Stomach (tissue), 4 donors: ENCODE data around the gene GOLT1A.

ENCODE experiments used
- POLR2A ChIP-seq, 4 donors: fragments of 450-650 bp; IDR thresholded peaks; one replicate each; pipeline ENCODE4 v1.6.1; 2016; ENCODE audit warnings: antibody characterized with exemption in 4 of 4, control low read depth in 2 of 4, mild to moderate bottlenecking in 1 of 4, moderate library complexity in 1 of 4
- POLR2AphosphoS5 ChIP-seq, 3 donors: sonication (generic); formaldehyde crosslinking; IDR thresholded peaks; one replicate each; pipeline ENCODE4 v1.6.1; 2016; ENCODE audit warnings: antibody characterized with exemption in 3 of 3
- TF ChIP-seq, protein P1 (sequence below), 7 experiments: fragments of 450-650 bp in 4 of 7; fragments of 200-600 bp in 3 of 7; sonication (generic) in 3 of 7; IDR thresholded peaks; one replicate each; pipeline ENCODE4 v1.5.1; 2016 to 2019; ENCODE audit warnings: antibody characterized with exemption in 7 of 7, control low read depth in 2 of 7, mild to moderate bottlenecking in 1 of 7

DNA sequence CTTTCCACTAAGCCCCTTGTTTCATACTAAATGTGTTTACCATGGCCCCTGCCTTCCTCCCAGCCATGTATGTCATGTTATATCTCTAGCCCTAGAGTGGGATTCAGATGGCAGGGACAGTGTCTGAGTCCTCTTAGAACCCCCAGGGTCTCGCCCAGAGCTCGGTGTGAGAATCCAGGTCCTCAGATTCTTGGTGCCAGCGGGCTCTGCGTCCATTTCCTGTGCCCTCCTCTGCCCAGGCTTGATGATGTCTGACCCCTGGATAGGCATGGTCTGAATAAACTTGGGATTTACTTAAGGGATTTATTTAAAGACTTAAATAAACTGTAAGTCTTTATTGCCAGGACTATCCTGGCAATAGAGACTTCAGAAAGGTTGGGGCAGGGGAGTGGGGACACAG, 11.3 kb downstream of the GOLT1A start:
- TF ChIP-seq, protein P1, sequence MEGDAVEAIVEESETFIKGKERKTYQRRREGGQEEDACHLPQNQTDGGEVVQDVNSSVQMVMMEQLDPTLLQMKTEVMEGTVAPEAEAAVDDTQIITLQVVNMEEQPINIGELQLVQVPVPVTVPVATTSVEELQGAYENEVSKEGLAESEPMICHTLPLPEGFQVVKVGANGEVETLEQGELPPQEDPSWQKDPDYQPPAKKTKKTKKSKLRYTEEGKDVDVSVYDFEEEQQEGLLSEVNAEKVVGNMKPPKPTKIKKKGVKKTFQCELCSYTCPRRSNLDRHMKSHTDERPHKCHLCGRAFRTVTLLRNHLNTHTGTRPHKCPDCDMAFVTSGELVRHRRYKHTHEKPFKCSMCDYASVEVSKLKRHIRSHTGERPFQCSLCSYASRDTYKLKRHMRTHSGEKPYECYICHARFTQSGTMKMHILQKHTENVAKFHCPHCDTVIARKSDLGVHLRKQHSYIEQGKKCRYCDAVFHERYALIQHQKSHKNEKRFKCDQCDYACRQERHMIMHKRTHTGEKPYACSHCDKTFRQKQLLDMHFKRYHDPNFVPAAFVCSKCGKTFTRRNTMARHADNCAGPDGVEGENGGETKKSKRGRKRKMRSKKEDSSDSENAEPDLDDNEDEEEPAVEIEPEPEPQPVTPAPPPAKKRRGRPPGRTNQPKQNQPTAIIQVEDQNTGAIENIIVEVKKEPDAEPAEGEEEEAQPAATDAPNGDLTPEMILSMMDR (IDR thresholded peaks at IDR 0.05) = no peak
- TF ChIP-seq POLR2AphosphoS5 (IDR thresholded peaks at IDR 0.05) (no peak), POLR2A (IDR thresholded peaks at IDR 0.05) (no peak)
